Stimulated activated CD4-positive, alpha-beta T cell treated with anti-CD3 and anti-CD28 coated beads, TNF-alpha, amount 100 ng/mL, for 4 hours (primary cell): ENCODE results near the gene PPP1R14C.

Experiments used
- DNase-seq, 3 experiments: peaks; one replicate each; pipeline ENCODE4 v3.0.0-alpha.2; 2020; ENCODE audit warnings: low read depth in 3 of 3

The PPP1R14C gene

DNA sequence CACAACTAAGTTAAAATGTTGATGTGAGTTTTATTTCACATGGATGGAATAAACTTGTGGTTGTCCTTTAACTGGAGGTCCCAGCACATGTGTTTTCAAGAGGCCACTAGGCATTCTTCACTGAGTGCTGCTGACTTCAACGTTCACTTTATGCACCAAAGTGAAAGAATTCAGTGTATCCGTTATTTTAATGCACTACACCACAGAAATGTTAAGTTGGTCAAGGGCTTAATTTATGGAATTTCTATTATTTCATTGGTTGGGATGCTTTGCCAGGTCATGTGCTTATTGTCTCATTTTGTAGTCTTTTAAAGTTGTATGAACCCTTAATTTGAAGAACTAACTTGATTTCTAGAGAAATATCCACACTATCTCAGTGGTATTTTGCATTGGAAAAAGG lies 106.4 kb downstream of the PPP1R14C start:
- DNase-seq = no peak

- no peak for DNase-seq
These were observed 108.0 kb downstream of the PPP1R14C start for GRCh38 chr6:150250826-150251225.

GRCh38 chr6:150251566-150252186 lies 108.8 kb downstream of the PPP1R14C start:
- DNase-seq = no peak

DNA sequence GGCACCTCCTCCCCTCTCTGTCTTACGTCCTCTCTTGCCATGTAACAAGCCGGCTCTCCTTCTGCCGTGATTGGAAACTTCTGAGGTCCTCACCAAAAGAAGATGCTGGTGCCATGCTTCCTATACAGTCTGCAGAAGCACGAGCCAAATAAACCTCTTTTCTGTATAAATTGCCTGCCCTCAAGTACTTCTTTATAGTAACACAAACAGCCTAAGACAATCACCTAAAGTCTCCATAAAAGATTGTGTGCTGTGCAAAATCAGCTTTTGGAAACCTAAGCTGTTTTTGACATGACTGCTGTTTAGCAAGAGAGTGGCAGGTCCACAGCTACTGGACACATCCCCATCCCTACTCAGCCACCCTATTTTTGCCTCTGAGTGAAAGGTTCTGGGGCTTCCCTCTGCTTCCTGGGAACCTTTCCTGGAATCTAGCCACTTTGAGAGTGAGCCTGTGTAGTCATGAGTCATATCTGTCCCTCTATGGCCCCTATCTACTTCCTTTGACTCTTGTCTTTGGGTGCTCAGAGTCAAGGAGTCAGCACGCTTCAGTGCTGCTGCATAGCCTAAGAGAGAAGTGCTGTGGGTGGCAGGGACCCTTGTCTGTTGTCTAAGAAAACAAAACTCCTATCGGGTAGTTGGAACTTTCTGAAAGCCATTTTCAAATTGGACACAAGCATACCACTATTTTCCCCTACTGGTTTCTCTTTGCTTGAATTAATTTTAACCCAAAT lies 110.0 kb downstream of the PPP1R14C start:
- no peak for DNase-seq

GRCh38 chr6:150253489-150253888 lies 110.6 kb downstream of the PPP1R14C start:
- no peak for DNase-seq

GRCh38 chr6:150254770-150255169 lies 111.9 kb downstream of the PPP1R14C start:
- DNase-seq = no peak

- DNase-seq = no peak
These were observed 113.0 kb downstream of the PPP1R14C start for GRCh38 chr6:150255840-150256239.

- DNase-seq = no peak
These were observed 113.9 kb downstream of the PPP1R14C start for GRCh38 chr6:150256618-150257272.

DNA sequence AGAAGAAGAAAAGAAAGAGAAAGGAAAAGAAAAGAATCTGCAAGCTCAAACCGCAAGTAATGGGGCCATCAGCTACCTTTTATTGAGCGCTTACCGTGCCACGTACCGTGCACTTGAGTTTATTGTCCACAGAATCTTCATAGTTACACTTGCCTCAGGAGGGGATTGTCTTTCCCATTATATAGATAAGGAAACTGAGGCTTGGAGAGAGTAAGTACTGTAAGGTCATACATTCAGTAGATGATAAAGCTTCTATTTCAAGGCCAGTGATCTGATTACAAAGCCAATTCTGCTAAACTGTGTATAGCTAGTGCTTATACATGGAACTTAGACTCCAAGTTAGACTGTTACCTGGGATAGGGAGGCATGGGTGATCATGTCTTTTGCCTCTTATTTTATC lies 115.5 kb downstream of the PPP1R14C start:
- no peak for DNase-seq

GRCh38 chr6:150260931-150261330 lies 118.1 kb downstream of the PPP1R14C start:
- no peak for DNase-seq

- no peak for DNase-seq
These were observed 119.3 kb downstream of the PPP1R14C start for GRCh38 chr6:150261997-150262697.

- DNase-seq = no peak
These were observed 121.0 kb downstream of the PPP1R14C start for GRCh38 chr6:150263765-150264404.

DNA sequence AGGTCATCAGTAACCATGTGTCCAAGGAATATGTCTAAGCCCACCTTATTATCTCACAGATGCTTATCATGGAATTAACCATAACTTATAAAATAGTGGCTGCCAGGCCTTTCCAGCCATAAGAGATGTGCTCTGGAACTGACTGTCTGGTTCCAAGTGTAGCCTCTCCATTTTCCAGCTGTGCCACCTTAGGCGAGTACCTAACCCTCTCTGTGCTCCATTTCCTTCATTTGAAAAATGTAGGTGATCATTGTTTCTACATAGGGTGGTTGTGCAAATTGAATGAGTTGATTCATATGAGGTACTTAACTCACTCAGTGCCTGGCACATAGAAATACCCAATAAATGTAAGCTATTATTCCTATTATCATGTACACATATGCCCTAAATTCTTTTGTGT lies 123.5 kb downstream of the PPP1R14C start:
- no peak for DNase-seq

DNA sequence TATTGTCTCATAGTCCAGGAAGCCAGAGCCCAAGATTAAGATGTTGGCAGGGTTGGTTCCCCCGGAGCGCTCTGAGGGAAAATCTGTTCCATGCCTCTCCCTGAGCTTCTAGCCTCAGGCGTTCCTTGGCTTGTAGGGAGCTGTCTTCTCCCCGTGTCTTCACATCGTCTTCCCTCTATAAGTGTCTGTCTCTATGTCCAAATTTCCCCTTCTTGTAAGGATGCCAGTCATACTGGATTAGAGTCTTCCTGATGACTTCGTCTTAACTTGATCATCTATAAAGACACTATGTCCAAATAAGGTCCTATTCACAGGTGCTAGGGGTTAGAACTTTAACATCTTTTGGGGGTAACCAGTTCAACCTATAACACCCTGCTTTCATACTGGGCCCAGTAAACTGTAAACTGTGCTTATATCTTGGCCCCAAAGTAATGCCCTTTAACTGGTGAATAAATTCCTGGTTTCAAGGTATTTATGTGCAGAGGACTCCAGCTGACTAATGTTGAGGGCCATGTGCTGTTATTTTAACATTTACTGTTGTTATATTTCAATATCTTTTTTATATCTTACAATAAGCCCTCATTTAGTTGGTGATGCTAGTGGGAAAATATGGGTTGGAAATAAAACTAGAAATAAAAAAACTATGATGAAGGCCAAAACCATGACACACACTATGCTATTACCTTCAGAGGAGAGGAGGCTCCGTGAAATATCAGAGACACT lies 124.3 kb downstream of the PPP1R14C start:
- no peak for DNase-seq

- no peak for DNase-seq
These were observed 125.1 kb downstream of the PPP1R14C start for GRCh38 chr6:150267686-150268561.

DNA sequence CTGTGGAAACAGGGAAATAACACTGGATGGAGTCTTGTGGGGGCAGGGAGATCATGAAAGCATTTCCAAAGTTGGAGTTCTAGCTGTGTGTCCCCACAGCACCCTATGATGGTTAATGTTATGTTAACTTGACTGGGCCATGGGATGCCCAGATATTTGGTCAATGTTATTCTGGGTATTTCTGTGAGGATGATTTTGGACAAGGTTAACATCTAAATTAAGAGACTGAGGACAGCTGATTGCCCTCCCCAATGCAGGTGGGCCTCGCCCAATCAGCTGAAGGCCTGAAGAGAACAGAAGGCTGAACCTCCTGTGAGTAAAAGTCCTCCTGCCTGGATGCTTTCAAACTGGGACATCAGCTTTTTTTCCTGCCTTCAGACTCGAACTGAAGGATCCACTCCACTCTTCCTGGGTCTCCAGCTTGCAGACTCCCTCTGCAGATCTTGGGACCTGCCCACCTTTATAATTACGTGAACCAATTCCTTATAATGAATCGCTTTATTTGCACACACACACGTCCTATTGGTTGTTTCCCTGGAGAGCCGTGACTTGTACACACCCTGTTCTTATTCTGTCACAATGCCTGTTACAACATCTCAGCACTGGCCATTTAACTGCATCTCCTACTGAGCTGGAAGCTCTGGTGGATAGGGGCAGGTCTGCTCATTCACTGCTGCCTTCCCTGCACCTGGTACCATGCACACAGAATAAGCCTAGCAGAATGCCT lies 126.4 kb downstream of the PPP1R14C start:
- DNase-seq = no peak

DNA sequence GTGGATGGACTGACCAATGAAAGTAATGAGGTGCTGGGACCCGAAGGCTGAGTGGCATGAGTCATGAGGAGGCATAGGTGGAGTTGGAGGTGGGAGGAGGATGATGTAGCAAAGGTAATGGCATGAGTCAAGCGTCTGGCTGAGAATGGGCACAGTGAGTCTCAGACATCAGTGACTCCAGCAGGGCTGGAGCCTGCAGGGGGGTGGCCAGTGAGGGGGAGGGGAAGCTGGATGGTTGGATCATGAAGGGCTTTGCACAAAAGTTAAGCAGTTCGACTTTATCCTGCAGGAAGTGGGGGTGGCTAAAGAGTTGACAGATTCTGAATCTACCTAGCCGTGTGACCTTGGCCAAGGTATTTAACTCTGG lies 127.0 kb downstream of the PPP1R14C start:
- DNase-seq = no peak

DNA sequence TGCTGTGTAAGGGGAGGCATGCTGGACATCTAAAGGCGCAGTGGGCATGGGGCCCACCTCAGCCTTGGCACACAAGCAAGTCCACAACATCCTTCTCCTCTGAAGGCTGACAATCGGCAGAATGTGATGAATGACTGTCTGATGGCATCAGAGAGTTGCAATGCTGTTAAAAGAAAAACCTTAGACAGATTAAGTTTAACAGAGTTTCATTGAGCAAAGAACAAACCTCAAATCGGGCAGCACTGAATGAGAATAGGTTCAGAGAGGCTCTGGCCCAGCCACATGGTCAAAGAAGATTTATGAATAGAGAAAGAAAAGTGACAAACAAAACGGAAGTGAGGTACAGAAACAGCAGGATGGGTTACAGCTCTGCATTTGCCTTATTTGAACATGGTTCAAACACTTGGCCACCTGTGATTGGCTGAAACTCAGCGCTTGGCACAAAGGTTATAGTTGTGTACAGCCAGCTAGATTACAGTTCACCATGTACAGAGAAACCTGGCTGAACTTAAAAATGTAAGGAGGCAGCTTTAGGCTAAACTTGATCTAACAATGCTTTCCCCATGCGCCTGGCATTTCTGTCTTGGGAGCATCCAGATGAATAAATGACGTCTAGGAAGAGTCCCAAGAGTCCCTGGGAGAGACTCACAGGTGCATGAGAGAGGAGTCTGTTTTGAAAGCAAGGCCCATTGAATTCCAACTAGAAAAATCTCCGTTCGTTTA lies 127.6 kb downstream of the PPP1R14C start:
- no peak for DNase-seq

DNA sequence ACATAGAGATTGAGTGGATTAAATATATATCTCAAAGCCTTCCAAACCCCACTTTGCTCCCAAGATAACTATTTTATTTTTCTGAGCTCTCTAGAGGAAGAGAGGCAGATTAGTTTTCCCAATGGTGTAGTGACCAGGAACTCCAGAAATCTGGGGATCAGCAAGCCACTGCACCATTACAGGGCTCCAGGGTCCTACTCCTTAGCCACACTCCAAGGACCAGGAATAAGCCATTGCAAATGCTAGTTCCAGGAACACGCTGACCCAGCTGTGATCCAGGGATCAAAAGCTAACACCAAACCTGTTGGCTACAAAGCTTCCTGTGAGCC lies 128.3 kb downstream of the PPP1R14C start:
- no peak for DNase-seq
